ENCODE results near the gene AKAP6.

The AKAP6 gene

GRCh38 chr14:32435411-32435810 lies 106.3 kb downstream of the AKAP6 start:
- no peak overlapping the region for H3K4me2 ChIP-seq (ENCODE audit: low read length)
- H3K4me3 ChIP-seq (ENCODE audit: low read length) = no peak overlapping the region
- TF ChIP-seq CTCF (IDR thresholded peaks at IDR 0.05; ENCODE audit: low read depth, low read length, poor library complexity, severe bottlenecking) (no peak), EZH2phosphoT487 (IDR thresholded peaks at IDR 0.05; ENCODE audit: borderline replicate concordance, low read length) (no peak)

GRCh38 chr14:32436993-32437392 lies 107.9 kb downstream of the AKAP6 start:
- Histone ChIP-seq H3K4me3 (ENCODE audit: low read length) (no peak overlapping the region), H3K27me3 (ENCODE audit: control insufficient read depth, low read length) (0 out of 2 replicates have a peak, but pooled peaks cover 3% of the 10 kb centered on the region), H3K27ac (ENCODE audit: low read depth, low read length) (no peak overlapping the region), H3K79me2 (ENCODE audit: control insufficient read depth, low read length) (no peaks in the 10 kb centered on the region), H3K36me3 (ENCODE audit: control insufficient read depth, low read length) (no peaks in the 10 kb centered on the region), H3K4me2 (ENCODE audit: low read length) (no peak overlapping the region), H3K9me2 (replicated peaks; ENCODE audit: control insufficient read depth, low read length) (no peaks in the 10 kb centered on the region), H3F3A (ENCODE audit: control insufficient read depth, insufficient read depth) (no peaks in the 10 kb centered on the region), H3K9me3 (ENCODE audit: control insufficient read depth, insufficient read depth, low read length) (no peaks in the 10 kb centered on the region), H3K4me1 (ENCODE audit: control insufficient read depth, low read length) (no peaks in the 10 kb centered on the region; the same call in 1 of the 2 replicates), H4K20me1 (ENCODE audit: control insufficient read depth, insufficient read depth, low read depth, low read length) (no peaks in the 10 kb centered on the region)
- TF ChIP-seq EZH2phosphoT487 (IDR thresholded peaks at IDR 0.05; ENCODE audit: borderline replicate concordance, low read length) (no peak), CTCF (IDR thresholded peaks at IDR 0.05; ENCODE audit: low read depth, low read length, poor library complexity, severe bottlenecking) (no peak)

More at GRCh38 chr14:32435411-32435810, 106.3 kb downstream of the AKAP6 start:
- Histone ChIP-seq H3K9me3 (ENCODE audit: control insufficient read depth, insufficient read depth, low read length) (no peaks in the 10 kb centered on the region), H3K79me2 (ENCODE audit: control insufficient read depth, low read length) (no peaks in the 10 kb centered on the region), H3K27ac (ENCODE audit: low read depth, low read length) (no peak overlapping the region), H4K20me1 (ENCODE audit: control insufficient read depth, insufficient read depth, low read depth, low read length) (no peaks in the 10 kb centered on the region), H3K36me3 (ENCODE audit: control insufficient read depth, low read length) (no peaks in the 10 kb centered on the region), H3F3A (ENCODE audit: control insufficient read depth, insufficient read depth) (no peaks in the 10 kb centered on the region), H3K27me3 (ENCODE audit: control insufficient read depth, low read length) (0 out of 2 replicates have a peak, but pooled peaks cover 3% of the 10 kb centered on the region), H3K4me1 (ENCODE audit: control insufficient read depth, low read length) (no peaks in the 10 kb centered on the region; the same call in 1 of the 2 replicates), H3K9me2 (replicated peaks; ENCODE audit: control insufficient read depth, low read length) (no peaks in the 10 kb centered on the region)

GRCh38 chr14:32438517-32438916 lies 109.4 kb downstream of the AKAP6 start:
- no peak overlapping the region for H3K4me2 ChIP-seq (ENCODE audit: low read length)

More at GRCh38 chr14:32438517-32438916, 109.4 kb downstream of the AKAP6 start:
- TF ChIP-seq EZH2phosphoT487 (IDR thresholded peaks at IDR 0.05; ENCODE audit: borderline replicate concordance, low read length) = no peak
- no peak for TF ChIP-seq CTCF (IDR thresholded peaks at IDR 0.05; ENCODE audit: low read depth, low read length, poor library complexity, severe bottlenecking)
- H3K27ac ChIP-seq (ENCODE audit: low read depth, low read length) = no peak overlapping the region
- H3K4me1 ChIP-seq (ENCODE audit: control insufficient read depth, low read length) = no peaks in the 10 kb centered on the region
- H3K36me3 ChIP-seq (ENCODE audit: control insufficient read depth, low read length) = no peaks in the 10 kb centered on the region
- no peaks in the 10 kb centered on the region for H3K9me2 ChIP-seq (replicated peaks; ENCODE audit: control insufficient read depth, low read length)
- H3K4me3 ChIP-seq (ENCODE audit: low read length) = no peak overlapping the region
- H4K20me1 ChIP-seq (ENCODE audit: control insufficient read depth, insufficient read depth, low read depth, low read length) = no peaks in the 10 kb centered on the region
- H3K79me2 ChIP-seq (ENCODE audit: control insufficient read depth, low read length) = no peaks in the 10 kb centered on the region
- no peaks in the 10 kb centered on the region for H3K27me3 ChIP-seq (ENCODE audit: control insufficient read depth, low read length)
- H3K9me3 ChIP-seq (ENCODE audit: control insufficient read depth, insufficient read depth, low read length) = no peaks in the 10 kb centered on the region
- no peaks in the 10 kb centered on the region for H3F3A ChIP-seq (ENCODE audit: control insufficient read depth, insufficient read depth)
